HG02970 (cell line): Measurements from ENCODE around the gene UBE2J1.
"Not testable (repeated sequence)": the region's sequence is repeated elsewhere in the genome, so short reads cannot be mapped to it uniquely, and the experiment has no call there.

Source experiments
- ATAC-seq: cut with Tn5 transposase; IDR thresholded peaks from one replicate; pipeline ENCODE4 v1.9.1; 2021; ENCODE audit warnings: mild to moderate bottlenecking, moderate library complexity, moderate number of reproducible peaks; ENCODE audit not compliant: unreplicated experiment, low FRiP score

UBE2J1 gene, protein sequence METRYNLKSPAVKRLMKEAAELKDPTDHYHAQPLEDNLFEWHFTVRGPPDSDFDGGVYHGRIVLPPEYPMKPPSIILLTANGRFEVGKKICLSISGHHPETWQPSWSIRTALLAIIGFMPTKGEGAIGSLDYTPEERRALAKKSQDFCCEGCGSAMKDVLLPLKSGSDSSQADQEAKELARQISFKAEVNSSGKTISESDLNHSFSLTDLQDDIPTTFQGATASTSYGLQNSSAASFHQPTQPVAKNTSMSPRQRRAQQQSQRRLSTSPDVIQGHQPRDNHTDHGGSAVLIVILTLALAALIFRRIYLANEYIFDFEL

DNA sequence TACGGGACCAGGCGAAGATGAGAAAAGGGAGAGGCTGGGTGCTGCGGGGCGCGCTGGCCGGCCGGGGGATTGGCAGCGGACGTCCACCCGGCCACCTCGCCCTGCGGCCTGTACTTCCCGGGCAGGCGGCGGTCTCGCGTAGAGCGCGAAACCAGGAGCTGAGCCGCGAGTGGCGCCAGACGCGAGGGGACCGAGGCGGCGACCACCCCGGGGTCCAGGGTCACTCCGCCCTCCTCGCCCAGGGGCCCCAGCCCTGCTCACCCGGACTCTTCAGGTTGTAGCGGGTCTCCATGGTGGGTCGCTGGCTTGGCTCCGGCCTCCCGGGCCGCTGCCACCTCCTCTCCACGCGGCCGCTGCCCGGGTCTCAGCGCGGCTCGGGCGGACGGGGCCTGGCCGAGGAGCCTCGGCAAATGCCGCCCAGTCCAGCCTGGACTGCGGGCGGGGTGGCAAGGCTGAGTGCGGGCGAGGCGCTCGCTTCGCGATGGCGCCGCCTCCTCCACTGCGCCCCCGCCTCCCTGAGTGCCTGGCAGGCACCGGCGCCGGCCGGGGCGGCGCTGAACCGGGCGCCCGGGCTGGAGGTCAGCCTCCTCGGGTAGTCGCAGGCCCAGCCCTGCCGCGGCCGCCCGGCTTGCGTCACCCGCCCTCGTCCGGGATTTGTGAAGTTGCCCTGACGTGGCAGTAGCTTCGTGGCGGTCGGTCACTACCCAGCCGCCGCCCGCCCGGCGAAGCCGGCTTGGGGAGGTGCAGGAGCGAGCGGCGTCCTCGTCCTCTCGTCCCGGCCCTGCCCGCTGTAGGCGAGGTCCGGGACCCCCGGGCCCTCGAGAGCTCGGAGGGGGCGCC, at the start of gene UBE2J1:
UBE2J1 (minus strand) TSS at position 445 of the 840 bp plus-strand sequence; CDS start at position 292, 153 bp downstream.
- peak; percentile 42 for ATAC-seq

DNA sequence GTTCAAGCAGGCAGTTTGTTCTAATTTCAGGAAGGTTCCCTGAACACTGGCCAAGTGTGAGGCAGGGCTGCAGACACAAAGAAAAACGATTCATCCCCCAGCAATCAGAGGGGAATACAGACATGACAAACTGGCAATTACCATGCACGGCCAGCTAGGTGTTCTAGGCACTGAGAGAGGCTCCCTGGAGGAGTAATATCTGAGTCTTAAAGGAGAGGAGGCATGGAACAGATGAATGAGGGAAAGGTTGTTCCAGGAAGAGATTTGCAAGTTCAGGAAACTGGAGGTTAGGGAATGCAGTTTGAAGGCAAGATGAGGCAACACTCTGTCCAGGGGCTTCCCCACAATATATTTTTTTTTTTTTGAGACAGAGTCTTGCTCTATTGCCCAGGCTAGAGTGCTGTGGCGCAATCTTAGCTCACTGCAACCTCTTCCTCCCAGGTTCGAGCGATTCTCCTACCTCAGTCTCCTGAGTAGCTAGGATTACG, 48.4 kb upstream of the UBE2J1 start:
- ATAC-seq = no peak

DNA sequence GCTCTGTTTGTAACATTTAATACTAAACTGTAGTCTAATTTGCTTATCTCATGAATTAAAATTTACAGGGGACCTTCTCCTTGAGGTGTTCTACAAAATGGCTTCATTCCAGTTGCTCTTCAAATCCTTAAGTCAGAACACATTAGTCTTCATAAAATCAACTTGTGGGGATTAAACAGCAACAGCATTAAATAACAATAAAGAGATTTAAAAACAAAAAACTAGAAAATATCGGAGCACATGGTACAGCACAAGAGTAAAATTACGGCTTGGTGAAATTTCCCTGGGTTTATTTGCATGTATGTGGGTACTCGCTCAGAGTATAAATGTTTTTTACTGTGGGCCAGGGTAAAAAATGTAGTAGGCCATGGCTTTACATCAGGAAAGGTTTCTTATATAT, 47.5 kb upstream of the UBE2J1 start:
- ATAC-seq = no peak

DNA sequence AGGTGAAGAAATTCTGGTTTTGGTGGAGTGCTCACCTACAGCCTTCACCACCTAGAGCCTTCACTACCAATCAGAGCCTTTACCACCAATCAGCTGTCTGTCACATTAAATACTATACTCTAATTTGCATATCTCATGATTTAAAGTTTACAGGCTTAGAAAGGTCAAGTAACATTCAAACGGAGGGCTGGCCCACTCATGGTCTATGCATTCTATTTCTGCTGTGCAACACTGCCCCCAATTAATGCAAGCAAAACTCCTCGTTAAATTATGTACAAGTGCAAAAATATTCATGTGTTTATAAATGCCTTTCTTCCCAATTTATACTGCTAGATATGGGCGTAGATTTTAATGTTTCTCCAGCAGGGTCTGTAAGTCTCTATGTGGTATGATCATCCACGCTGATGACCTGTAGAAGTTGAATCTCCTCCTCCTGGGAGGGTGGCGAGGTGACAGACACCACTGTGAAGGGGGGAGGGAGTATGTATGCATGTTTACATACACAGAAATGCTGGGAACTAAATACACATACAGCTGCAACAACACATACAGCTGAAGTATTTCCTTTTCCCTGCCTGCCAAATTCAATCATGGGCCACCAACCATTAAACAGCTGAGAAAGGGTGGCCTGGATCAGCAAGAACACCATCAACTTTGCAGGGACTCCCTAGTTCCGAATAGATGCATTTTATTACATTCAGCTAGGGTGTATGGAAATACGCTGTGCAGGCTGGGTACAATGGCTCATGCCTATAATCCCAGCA, 46.4 kb upstream of the UBE2J1 start:
- ATAC-seq = no peak

DNA sequence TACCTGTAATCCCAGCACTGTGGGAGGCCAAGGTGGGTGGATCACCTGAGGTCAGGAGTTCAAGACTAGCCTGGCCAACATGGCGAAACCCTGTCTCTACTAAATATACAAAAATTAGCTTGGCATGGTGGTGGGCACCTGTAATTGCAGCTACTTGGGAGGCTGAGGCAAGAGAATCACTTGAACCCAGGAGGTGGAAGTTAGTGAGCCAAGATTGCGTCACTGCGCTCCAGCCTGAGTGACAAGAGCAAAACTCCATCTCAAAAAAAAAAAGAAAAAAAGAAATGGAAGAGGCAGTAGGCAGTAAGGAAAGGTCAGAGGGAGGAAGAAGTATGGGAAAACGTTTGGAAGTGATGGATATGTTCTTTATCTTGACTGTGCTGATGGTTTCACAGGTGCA, 45.4 kb upstream of the UBE2J1 start:
- ATAC-seq = not testable (repeated sequence)

DNA sequence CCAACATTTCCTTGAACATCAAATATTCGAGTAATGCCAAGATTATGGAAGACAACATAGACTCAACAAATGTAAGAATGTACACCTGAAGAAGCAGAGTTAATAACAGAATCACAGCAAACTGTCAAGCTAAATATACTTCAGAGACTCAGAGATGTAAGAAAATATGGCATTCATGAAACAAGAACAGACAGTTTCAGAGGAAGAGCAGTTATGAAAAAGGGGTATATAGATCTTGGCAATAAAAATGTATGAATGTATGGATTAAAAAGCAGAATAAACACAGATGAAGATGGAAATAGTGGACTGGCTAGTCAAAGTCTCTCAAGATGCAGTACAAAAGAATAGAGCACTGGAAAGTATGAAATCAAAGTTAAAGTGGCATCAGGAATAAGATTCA, 41.1 kb upstream of the UBE2J1 start:
- ATAC-seq = no peak

DNA sequence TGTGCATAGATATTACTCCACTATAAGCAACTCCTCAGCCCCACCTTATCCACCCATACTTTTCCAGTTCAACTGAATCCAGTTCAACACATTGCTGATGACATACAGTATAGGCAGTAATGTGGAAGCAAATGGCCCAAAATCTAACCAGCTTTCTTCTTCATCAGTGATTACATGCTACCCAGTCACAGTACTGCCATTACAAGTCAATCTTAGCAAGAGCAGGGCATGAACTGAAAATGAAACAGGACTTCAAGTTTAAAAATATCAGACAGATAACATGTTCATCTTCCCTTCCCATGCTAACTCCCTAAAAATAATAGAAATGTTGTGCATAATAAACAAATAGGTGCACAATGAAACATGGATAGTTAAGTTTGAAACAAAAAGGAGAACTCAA, 40.3 kb upstream of the UBE2J1 start:
- ATAC-seq = no peak

DNA sequence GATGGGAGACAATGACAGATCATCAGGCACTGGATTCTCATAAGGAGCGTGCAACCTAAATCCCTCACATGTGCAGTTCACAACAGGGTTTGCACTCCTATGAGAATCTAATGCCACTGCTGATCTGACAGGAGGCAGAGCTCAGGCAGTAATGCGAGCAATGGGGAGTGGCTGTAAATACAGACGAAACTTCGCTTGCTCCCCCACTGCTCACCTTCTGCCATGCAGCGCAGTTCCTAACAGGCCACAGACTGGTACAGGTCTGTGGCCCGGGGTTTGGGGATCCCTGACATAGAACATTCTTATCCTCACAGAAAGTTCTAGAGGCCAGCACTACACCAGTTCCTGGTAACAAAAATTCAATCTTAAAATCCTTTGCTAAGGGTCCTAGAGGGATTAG, 36.3 kb upstream of the UBE2J1 start:
- no peak for ATAC-seq

DNA sequence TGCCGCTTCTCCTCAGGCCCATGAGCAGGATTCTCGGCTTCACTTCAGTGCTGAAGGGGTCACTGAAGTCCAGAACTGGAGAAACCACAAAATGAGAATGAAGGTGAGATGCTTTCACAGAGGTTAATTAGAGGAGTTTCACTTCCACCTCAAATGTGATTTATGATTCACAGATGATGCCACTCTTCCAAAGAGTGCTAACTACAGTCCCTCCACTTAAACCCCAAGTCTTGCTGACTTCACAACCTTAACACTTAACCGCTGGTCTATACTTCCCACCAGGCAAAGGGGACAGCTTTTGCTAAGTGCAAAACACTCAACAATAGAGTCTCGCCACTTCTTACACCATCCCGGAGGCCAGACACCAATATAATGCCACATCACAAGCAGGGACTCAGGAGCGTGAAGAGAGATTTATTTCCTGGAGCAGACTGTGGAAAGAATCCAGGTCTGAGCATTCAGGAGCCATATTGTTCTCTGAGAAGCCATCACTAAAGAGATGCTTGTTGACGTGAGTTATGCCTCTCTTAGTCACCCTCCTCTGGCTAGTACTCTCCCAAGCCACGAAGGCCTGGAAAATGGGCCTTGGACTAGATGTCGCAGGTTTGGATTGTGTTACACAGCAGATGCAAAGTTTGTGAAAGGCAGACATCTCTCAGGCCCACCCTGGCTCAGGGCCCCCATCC, 35.1 kb upstream of the UBE2J1 start:
- peak; percentile 80 for ATAC-seq

DNA sequence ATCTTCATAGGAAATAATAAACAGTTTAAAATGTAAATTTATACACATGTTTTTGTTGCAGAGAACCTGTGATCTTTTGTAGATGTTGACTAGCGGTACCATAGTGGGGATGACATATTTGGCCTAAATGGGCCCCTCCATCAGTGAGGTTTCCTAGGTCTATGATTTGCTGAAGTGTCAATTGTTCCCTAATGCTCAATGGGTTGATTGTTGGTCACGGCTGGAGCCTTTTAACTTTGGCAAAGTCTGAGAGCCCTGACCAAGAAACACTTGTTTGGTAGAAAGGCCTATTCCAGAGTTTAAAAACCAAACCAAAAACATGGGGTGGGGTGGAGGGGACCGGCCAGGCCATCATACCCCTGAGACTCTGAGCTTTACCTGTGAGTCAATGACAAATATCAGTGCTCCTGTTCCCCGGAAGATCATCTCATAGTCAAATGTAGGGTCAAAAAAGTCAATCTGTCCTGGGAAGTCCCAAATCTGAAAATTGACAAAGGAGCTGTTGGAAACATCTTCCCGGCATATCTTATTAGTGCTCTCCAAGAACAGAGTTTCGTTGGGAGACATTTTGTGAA, 34.5 kb upstream of the UBE2J1 start:
- peak; percentile 13 for ATAC-seq

DNA sequence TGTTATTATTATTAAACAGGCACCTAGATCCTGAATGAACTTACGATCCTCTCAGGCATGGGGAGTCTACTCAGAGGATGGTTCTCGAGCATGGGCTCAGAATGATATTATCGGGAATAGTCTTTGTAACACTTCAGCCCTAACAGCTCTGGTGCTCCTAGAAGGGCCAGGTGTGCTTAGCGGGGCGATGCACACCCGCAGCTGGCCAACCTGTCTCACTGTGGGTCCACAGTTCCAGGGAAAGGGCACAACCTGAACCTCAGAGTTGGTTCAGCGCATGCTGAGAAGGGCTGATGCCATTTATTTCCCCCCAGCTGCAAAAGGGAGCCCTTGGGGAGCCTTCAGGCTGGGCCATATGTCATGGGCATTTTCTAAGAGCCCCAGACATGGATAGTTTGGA, 33.3 kb upstream of the UBE2J1 start:
- no peak for ATAC-seq

DNA sequence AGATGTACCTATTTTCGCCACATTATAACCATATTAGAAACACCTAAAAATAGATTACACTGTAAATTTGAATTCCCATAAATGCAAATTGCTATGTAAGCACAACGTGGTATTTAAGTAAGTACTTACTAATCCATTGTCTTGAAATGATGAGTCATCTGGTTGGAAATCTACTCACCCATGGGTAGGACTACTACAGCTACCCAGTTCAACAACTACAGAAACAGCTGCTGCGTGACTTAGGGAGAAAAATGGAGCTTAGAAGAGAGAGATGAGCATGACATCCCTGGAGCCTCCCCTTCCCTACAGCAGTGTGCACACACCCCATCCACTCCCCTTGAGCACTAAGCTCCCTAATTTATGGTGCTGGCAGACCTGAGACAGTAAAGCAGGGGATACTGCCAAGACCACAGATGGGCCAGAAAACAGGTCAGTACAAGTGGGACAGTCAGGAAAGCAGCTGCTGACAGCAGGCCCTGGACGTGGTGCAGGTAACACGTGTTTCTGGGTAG, 32.7 kb upstream of the UBE2J1 start:
- no peak for ATAC-seq

DNA sequence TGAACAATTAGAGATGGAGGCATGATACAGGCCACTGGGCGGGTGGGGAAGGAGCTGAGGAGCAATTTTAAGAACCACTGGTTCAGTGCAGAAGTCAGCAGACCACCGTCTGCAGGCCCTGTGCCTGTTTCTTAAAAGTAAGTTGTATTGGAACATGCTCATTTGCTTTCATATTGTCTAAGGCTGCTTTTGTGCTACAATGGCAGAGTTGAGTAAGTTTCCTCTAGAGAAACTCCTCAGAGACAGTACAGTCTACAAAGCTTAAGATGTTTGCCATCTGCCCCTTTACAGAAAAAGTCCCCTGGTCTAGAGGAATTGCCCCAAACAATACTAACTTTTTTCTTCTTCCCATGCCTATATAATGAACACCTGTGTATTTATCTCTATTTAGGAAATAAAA, 28.5 kb upstream of the UBE2J1 start:
- no peak for ATAC-seq

DNA sequence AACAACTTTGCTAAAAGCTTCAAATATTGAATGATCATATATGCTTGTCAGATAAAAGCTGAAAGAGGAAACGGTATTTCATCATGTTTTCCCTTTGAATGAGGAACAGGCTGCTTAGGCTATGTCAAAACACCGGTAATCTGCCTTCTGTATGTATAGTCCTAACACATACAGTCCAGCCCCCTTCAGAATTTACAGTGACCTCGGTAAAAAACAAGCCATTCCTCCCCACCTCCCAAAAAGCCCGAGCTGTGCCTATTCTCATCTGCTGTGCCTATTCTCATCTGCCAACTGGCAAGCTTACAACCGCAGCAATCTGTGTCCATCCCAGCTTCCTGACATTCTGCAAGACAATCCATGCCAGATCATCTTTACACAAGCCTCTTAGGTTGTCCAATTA, 26.8 kb upstream of the UBE2J1 start:
- ATAC-seq = no peak

DNA sequence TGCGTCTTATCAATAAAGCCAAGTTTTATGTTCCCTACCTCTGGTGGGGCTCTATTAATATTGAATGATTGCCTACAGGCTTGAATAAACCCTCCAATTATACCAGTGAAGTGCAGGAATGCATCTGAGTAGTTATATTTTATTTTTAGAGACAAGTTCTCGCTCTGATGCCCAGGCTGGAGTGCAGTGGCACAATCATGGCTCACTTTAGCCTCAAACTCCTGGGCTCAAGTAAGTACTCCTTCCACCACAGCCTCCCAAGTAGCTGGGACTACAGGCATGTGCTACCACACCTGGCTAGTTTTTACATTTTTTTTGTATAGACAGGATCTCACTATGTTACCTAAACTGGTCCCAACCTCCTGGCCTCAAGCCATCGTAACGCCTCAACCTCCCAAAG, 26.1 kb upstream of the UBE2J1 start:
- ATAC-seq = no peak

DNA sequence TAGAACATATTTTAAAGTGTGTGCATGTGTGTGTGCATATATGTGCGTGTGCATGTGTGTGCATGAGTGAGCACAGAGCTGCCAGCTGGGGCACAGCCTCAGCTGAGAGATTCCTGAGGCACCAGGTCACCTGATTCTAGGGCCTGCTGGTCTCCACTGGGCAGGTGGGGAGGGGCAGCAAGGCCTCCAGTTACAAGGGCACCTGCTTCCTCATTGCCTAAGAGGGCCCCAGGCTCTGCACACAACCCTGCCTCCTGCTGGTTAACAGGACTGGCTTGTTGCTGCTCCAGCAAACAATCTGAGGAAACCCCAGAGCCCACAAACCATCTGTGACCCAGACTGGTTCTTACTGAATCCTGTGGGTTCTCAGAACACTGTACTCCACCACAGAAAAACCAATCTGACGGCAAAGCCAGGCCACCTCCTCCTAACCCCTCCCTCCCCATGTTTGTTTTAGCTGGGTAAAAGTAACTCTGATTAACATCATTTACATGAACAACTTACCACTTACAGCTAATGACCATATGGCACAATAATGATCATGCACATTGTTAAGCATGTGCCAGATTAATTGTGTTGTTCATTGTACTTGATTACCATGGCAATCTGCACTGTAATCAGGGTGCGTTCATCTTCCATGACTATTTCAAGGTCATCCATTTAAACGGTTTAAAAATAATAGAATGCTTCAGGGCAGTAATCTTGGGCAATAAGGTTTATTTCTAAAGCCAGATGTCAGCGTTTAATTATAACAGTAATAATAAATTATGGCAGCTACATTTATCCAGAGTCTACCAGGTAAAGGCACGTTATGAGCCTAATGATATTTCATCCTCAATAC, 23.1 kb upstream of the UBE2J1 start:
- ATAC-seq = peak; percentile 52

DNA sequence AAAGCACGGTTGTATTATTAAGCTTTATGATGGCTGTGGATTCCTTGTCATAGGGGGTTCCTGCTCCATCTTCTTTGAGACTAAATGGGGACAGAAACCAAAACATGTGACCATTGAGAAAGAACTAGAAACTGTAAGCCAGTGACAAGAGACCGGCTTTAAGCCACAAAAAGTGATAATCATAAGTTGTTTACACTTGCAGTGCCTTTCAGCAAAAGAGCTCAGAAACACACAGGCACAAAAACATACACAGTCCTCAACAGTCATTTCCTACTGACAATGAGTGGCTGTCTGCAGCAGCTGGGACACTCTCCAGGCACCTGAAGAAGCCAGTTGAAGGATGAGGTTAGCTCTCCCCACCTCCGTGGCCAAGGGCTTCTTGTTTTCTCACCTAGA, 20.0 kb upstream of the UBE2J1 start:
- ATAC-seq = peak; percentile 36

DNA sequence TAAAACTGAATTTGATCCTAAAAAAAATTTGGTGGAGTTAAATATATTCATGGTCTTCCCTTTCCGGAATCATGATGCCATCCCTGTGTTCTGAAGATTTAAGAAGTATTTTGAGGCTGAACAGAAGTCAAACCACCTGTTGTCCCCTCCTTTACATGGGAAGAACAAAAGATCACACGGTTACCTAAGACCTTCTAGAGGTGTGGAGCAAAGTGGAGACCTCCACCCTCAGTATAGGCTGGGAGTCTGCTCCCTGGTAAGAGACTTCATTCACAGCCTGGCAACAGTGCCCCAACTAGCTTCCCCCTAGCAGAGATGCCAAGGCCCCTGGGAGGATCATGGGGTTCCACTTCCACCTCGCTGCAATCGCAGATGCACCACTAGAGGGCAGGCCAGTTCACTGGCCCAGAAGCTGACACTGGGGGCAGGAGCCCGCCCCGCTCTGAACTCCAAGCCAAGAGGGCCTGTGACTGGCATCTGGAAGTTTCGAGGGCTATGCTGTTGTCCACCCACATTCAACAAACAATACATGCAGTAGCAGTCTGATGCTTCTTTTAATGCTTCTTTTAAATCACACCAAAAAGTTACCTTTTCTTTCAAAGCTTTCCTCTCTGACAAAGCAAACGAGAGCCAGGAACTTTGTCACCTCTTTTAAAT, 19.5 kb upstream of the UBE2J1 start:
- peak; percentile 79 for ATAC-seq
